GM18502 (cell line): Measurements from ENCODE around the gene MVB12A.
A peak's percentile ranks its signal among the peaks of the same experiment; 100 is the strongest.

Experiments used
- ATAC-seq: cut with Tn5 transposase; IDR thresholded peaks from one replicate; pipeline ENCODE4 v1.9.1; 2021; ENCODE audit warnings: mild to moderate bottlenecking; ENCODE audit not compliant: unreplicated experiment, poor library complexity

MVB12A gene

DNA sequence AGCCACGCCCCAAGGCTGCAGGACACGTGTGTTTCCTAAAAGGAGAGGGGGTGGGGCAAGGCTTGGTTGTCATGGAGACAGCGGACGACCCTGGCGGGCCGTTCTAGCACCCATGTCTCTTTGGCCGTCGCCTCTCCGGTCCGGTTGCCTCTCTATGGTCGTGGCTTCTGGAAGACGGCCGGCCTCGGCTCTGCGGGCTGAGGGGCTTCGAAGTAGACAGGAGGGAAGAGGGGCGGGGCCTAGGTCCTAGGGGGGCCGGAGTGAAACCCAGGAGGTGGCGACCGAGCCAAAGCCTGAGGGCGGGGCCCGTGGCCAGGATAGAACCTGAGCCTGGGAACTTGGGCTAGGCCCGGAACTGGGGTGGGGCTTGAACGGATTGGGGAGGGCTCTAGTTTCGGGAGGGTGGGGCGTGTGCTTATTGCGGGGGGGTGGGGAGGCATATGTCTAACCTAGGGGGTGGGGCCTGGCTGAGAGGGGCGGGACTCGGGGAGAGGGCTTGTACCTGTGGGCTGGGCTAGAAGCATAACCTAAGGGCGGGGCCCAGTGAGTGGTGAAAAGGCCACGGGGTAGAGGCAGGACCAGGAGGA, 49.7 kb downstream of the MVB12A start:
- peak; percentile 59 for ATAC-seq

DNA sequence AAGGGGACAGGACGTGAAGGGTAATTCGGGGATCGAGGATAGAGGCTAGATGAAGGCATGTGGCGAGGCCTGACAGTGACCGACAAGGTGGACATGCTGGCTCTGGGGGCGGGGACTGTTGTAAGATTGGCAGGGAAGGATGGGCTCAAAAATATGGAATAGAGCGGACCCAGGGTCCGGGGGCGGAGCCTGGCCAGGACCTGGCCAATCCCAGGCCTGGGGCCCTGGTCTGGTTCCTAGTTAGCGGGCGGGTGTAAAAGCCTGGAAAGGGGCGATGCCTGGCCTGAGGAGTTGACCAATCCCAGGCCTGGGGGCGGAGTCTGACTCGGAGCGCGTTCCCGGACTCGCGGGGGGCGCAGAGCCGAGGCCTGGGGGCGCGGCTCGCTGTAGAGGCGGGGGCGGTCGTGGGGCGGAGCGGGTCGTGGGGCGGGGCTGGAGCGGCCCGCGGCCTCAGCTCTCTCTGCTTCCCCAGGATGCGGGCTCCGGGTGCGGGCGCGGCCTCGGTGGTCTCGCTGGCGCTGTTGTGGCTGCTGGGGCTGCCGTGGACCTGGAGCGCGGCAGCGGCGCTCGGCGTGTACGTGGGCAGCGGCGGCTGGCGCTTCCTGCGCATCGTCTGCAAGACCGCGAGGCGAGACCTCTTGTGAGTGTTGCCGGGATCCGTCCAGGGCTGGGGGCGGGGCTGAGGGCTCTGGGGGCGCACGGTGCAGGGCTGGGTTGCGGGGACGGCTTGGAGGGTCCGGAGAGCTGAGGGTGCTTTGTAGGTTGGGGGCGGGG, 50.4 kb downstream of the MVB12A start, which contains the start of gene SLC27A1:
Gene SLC27A1, plus strand, starts transcription at position 457 of the 774 bp plus-strand sequence. Its CDS starts 17 bp downstream, at position 474.
- peak; percentile 79 for ATAC-seq

DNA sequence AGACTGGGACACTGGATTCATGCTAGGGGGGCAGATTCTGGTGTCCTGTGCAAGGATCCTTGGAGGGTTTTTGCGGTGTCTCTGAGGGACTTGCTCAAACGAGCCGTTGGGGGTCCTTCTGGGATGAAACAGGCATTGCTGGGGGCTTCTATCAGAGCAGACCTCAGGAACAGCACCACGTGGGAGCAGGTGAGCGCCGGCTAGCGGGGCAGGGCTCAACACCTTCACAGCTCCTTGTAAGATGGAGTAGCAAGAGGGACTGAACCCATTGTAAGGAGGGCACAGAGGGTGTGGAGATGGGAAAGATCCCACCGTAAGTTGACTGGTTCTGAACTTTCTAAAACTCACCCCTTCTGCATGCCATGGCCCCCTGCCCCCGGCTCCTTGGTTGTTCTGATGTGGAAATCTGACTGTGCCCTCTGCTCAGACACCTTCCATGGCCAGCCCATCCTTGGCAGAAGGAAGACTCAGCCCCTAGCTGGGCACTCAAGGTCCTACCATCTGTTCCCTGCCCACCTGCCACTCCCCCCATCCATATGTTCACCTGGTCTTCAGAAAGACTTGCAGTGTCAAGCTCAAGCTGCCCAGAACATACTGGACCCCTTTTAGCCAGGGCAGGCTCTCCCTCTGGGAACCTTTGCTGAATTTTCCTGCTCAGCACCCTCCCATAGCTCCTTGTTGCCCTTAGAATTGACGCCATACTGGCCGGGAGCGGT, 51.7 kb downstream of the MVB12A start:
- ATAC-seq: no peak

DNA sequence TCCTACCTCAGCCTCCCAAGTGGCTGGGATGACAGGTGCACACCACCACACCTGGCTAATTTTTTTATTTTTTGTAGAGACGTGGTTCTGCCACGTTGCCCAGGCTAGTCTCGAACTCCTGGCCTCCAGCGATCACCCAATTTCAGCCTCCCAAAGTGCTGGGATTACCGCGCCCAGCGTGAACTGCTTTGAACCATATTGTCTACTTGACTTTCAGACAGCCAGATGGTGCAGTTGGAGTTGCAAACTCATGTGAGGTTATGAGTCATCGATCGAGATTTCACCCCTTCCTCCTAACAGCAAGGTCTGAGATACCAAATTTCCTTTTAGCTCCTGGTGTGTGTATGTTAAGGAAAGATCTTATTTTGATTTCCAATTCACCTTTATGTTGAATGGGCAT, 53.2 kb downstream of the MVB12A start:
- ATAC-seq: no peak
